Naive thymus-derived CD8-positive, alpha-beta T cell (primary cell): Measurements from ENCODE around the gene STIM2. TPM values are rescaled to one million over a fixed set of nuclear protein-coding genes. Genes with fewer than 3 reads are reported as not detected.

Source experiments
- ATAC-seq, 2 donors: fragments of 150-1000 bp; cut with Tn5 transposase in 1 of 2; sonication (Bioruptor Pico), chemical (Tn5 transposase) in 1 of 2; 1 replicate in 1 of 2; 2 replicates in 1 of 2; pipeline ENCODE4 v1.10.0; 2021; ENCODE audit warnings: mild to moderate bottlenecking in 2 of 2, moderate library complexity in 2 of 2
- POLR2A ChIA-PET: fragments of 350-600 bp; sonication (Branson Sonifier 250); formaldehyde crosslinking; loops from one replicate; lab custom pipeline; 2021; ENCODE audit warnings: antibody characterized with exemption; lab: Charles Lee
- DNase-seq, 10 donors: peaks; one replicate each; pipeline versions ENCODE4 v3.0.0 to v3.0.0-alpha.2; 2020 to 2022
- H3K27ac Mint-ChIP-seq, 10 donors: one replicate each; pipeline ENCODE4 v1.8.0; 2020 to 2022; ENCODE audit warnings: mild to moderate bottlenecking in 10 of 10, mixed read lengths in 10 of 10, moderate library complexity in 4 of 10, inconsistent platforms in 1 of 10
- H3K27me3 Mint-ChIP-seq, 5 donors: one replicate each; pipeline ENCODE4 v1.8.0; 2021 to 2022; ENCODE audit warnings: mixed read lengths in 5 of 5
- H3K36me3 Mint-ChIP-seq, 3 donors: one replicate each; pipeline ENCODE4 v1.8.0; 2020 to 2022; ENCODE audit warnings: mixed read lengths in 3 of 3, mild to moderate bottlenecking in 2 of 3, inconsistent platforms in 1 of 3
- H3K4me1 Mint-ChIP-seq, 4 donors: one replicate each; pipeline ENCODE4 v1.8.0; 2021 to 2022; ENCODE audit warnings: mixed read lengths in 4 of 4
- H3K4me3 Mint-ChIP-seq, 10 donors: one replicate each; pipeline ENCODE4 v1.8.0; 2020 to 2022; ENCODE audit warnings: mild to moderate bottlenecking in 10 of 10, mixed read lengths in 10 of 10, moderate library complexity in 6 of 10, inconsistent platforms in 1 of 10
- H3K9me3 Mint-ChIP-seq, 9 donors: one replicate each; pipeline ENCODE4 v1.8.0; 2020 to 2022; ENCODE audit warnings: mixed read lengths in 9 of 9, mild to moderate bottlenecking in 3 of 9, inconsistent platforms in 1 of 9, moderate library complexity in 1 of 9
- polyA plus RNA-seq, 3 donors: library from polyadenylated mRNA; unstranded; fragments of 300-500 nt; fragmentation: Illumina TruSeq; gene quantifications; one replicate each; pipeline ENCODE4 v1.2.3, GENCODE V29; 2021
- total RNA-seq, 8 experiments: library from RNA in 2 of 8; stranded (reverse) in 2 of 8; gene quantifications; one replicate each; pipeline ENCODE4 v1.2.3 and lab custom pipeline; 2021 to 2026

Gene STIM2
- total and polyA plus RNA-seq, 5 experiments from 2014 or later: 22.2 to 105 (median 35.4) TPM

DNA sequence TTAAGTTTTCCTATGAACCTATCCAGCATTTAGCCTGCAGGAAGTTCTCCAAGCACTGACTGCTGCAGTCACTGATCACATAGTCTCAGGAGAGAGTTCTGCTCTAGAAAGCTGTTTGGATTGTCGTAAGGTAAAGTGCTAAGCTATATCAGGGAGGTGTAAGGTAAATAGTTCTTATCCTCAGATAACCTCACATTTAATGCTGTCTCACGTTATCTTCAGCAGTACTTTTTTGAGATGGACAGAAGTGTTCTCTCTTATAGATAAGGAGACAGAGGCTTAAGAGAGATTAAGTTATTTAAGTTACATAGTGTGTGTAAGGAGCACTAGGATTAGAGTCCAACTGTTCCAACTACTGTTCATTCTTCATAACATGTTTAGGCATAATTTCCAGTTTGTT, 77.9 kb downstream of the STIM2 start:
- peaks cover 36 to 84% (median 74%) of the 10 kb centered on the region in 4 donors for H3K4me1 Mint-ChIP-seq
- H3K27ac Mint-ChIP-seq: peak overlapping the region in 1 of 10 donors; percentile 18
- no peaks in the 10 kb centered on the region for H3K27me3 Mint-ChIP-seq
- H3K9me3 Mint-ChIP-seq: no peaks in the 10 kb centered on the region
- peaks cover 0 to 5% (median 0%) of the 10 kb centered on the region in 3 donors for H3K36me3 Mint-ChIP-seq
- DNase-seq: no peak
- no peak overlapping the region for H3K4me3 Mint-ChIP-seq
- no peak for ATAC-seq
- POLR2A ChIA-PET: interaction anchor here (0.9 kb wide), 1 partner anchor 77 kb away, joined by 6 read pairs; no protein-coding TSS in a partner anchor

DNA sequence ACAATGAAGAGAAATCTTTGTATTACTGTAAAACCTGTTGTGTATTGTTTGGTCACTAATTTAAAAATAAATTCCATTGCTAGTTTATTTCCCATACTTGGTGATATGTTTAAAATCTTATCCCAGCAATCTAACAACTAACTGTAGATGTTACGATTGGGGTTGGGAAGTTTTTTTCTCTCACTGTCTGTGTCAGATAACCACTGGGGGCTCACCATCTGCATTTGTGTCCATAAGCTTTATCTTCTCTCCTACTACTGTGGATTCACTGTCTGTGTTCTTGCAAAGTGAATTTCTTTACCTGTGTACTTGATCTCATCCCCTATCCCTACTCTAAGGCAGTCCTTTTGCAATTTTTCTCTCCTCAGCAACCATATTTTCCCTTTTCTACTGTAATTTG, 81.3 kb downstream of the STIM2 start:
- Mint-ChIP-seq H3K9me3 (peaks cover 0 to 4% (median 0%) of the 10 kb centered on the region in 9 donors), H3K4me1 (peaks cover 29 to 84% (median 69%) of the 10 kb centered on the region in 4 donors), H3K27me3 (no peaks in the 10 kb centered on the region), H3K36me3 (peaks cover 0 to 11% (median 5%) of the 10 kb centered on the region in 3 donors), H3K27ac (peak overlapping the region in 6 of 10 donors; percentile 3 to 70 (median 54)), H3K4me3 (peak overlapping the region in 4 of 10 donors; percentile 1 to 54 (median 32))
- DNase-seq (no peak), ATAC-seq (peak in 1 of 2 donors; percentile 30)
- POLR2A ChIA-PET: no interaction called here

DNA sequence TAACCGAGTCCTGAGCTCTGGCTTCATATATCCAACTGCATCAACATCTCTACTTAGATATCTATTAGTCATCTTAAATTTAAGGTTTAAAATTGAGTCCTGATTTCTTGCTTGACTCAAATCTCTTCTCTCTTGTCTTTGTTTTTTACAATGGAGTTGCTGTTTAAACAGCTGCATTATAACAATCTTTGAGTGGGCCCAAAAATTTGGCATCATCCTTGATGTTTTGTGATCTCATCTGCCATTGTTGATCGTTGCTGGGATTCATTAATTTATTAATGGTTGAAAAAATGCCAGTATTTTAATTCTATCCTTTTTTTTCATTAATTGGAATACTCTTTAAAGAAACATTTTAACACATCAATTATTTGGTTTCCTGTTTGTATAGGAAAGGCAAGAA, 82.2 kb downstream of the STIM2 start:
- peaks cover 27 to 80% (median 66%) of the 10 kb centered on the region in 4 donors for H3K4me1 Mint-ChIP-seq
- no peak overlapping the region for H3K4me3 Mint-ChIP-seq
- no peaks in the 10 kb centered on the region for H3K27me3 Mint-ChIP-seq

DNA sequence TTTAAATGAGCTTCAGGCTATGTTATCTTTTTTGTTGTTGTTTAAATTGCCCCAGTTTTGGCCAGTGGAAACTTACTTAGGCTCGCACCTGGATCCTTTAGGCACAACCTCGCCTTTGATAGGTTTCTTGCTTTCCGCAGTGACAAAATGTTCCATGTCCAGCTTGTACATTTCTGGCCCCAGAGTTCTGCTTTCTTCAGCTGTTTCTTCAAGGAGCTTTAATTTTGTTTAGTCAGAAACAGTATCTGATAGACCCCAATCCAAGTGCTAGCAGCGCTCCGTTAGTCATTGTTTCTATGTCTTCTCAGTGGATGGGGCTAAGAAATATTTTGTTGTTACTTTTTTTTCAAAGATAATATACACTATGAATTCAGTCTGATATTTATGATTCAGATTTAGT, 82.8 kb downstream of the STIM2 start:
- no peak overlapping the region for H3K27ac Mint-ChIP-seq

More for the DNA sequence above, 82.2 kb downstream of the STIM2 start:
- Mint-ChIP-seq H3K9me3 (peaks cover 0 to 4% (median 0%) of the 10 kb centered on the region in 9 donors), H3K36me3 (peaks cover 0 to 12% (median 7%) of the 10 kb centered on the region in 3 donors), H3K27ac (peak overlapping the region in 3 of 10 donors; percentile 3 to 70 (median 66))
- ATAC-seq: no peak
- POLR2A ChIA-PET: no interaction called here
- no peak for DNase-seq

DNA sequence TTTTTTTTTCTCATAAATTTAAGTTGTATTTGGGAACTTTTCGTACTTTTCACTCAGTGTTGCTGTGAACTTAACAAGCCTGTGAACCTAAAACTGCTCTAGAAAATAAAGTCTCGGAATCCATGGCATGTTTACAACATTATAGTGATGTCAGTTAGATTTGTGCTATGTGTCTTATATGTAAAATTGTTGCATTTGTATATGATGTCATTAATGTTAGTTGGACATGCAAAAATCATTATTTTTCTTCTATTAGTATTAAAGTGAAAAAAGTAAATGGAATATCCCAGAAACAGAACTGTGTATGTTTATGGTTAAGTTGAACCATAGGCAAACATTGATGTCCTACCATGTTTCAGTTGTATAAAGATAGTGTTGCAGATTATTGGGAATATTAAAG, 85.2 kb downstream of the STIM2 start:
- peaks cover 0 to 8% (median 2%) of the 10 kb centered on the region in 9 donors for H3K9me3 Mint-ChIP-seq
- H3K27me3 Mint-ChIP-seq: no peaks in the 10 kb centered on the region
- ATAC-seq: no peak
- H3K4me1 Mint-ChIP-seq: peaks cover 20 to 63% (median 53%) of the 10 kb centered on the region in 4 donors
- H3K27ac Mint-ChIP-seq: no peak overlapping the region
- no peak overlapping the region for H3K4me3 Mint-ChIP-seq
- POLR2A ChIA-PET: no interaction called here
- no peak for DNase-seq
- peaks cover 0 to 25% (median 13%) of the 10 kb centered on the region in 3 donors for H3K36me3 Mint-ChIP-seq

More for the DNA sequence above, 82.8 kb downstream of the STIM2 start:
- H3K4me1 Mint-ChIP-seq: peaks cover 31 to 81% (median 68%) of the 10 kb centered on the region in 4 donors
- ATAC-seq (no peak), DNase-seq (no peak)
- H3K4me3 Mint-ChIP-seq: no peak overlapping the region
- H3K36me3 Mint-ChIP-seq: peaks cover 0 to 18% (median 11%) of the 10 kb centered on the region in 3 donors
- POLR2A ChIA-PET: no interaction called here
- H3K27me3 Mint-ChIP-seq: no peaks in the 10 kb centered on the region
- peaks cover 0 to 4% (median 0%) of the 10 kb centered on the region in 9 donors for H3K9me3 Mint-ChIP-seq

DNA sequence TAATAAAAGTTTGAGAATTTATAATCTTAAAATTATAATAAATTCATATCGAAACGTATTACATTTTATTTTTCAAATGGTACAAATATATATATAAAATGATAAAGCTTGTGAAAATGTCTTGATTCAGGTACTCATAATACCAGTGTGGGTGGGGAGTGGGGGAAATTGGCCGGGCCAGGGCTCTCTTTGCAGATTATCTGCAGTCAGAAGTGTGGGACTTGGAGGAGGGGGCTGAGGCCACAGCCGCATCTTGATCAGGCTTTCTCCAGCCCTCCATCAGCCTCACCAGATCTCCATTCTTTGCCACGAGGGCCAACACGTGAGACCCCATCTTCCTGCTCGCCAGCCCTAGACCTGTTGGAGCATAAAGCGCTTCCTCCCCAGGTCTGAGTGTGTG, 86.7 kb downstream of the STIM2 start:
- H3K9me3 Mint-ChIP-seq: peaks cover 0 to 14% (median 5%) of the 10 kb centered on the region in 9 donors
- H3K36me3 Mint-ChIP-seq: peaks cover 8 to 35% (median 11%) of the 10 kb centered on the region in 3 donors
- H3K27me3 Mint-ChIP-seq: no peaks in the 10 kb centered on the region
- ATAC-seq (no peak), DNase-seq (peak in 1 of 10 donors; percentile 56)
- H3K27ac Mint-ChIP-seq: peak overlapping the region in 2 of 10 donors; percentile 34 to 37
- no peak overlapping the region for H3K4me3 Mint-ChIP-seq
- H3K4me1 Mint-ChIP-seq: peaks cover 20 to 61% (median 49%) of the 10 kb centered on the region in 4 donors
- POLR2A ChIA-PET: no interaction called here

DNA sequence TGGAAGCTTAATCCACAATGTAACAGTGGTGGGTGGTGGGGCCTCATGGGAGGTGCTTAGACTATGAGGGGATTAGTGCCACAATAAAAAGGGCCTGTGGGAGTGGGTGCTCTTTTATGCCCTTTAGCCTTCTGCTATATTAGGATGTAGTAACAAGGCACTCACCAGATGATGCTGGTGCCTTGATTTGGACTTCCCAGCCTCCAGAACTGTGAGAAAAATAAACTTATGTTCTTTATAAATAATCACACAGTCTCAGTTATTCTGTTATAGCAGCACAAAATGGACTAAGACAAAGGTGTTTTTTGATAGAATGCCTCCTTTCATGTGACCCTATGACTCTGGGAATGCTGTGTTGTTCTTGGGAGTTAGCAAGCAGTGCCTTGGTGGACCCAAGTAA, 89.8 kb downstream of the STIM2 start:
- DNase-seq: no peak
- no peak for ATAC-seq
- no peak overlapping the region for H3K4me3 Mint-ChIP-seq
- H3K27me3 Mint-ChIP-seq: no peaks in the 10 kb centered on the region
- POLR2A ChIA-PET: no interaction called here
- peaks cover 8 to 26% (median 8%) of the 10 kb centered on the region in 3 donors for H3K36me3 Mint-ChIP-seq
- peaks cover 22 to 60% (median 53%) of the 10 kb centered on the region in 4 donors for H3K4me1 Mint-ChIP-seq
- H3K27ac Mint-ChIP-seq: no peak overlapping the region
- peaks cover 0 to 14% (median 3%) of the 10 kb centered on the region in 9 donors for H3K9me3 Mint-ChIP-seq

DNA sequence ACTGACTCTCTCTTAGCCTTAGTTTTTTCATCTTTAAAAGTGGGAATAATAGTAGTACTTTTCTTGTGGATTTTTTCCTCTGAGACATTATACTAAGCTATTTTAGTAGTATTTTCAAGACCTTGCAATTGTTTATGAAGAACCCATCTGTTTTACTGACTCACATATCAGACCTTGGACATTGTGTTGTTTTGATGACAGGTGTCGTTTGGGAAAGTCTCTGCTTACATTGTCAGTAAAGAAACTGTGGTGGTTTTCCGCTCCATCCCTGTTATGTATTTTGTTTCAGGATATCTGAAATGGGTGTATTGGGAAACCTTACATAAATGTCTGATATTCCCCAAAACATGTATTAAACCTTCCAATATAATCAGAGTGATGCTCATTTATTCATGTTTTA, 92.2 kb downstream of the STIM2 start:
- H3K4me3 Mint-ChIP-seq: no peak overlapping the region

DNA sequence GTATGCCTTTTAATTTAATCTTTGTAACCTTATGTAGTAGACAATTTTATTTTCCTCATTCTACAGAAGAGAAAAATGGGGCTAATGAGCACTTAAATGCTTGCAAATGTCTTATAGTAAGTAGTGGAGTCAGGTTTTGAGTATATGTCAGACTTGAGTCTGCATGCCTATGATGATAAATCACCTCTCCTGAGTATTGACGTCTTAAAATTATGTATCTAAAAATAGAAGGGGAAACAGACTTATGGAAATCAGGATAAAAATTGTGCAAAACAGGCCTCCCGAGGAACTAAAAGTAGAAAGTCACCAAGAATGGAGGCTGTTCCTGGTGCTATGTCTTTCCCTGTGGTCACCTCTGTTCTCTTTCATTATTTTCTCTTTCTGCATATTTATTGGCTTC, 92.7 kb downstream of the STIM2 start:
- peaks cover 0 to 14% (median 3%) of the 10 kb centered on the region in 9 donors for H3K9me3 Mint-ChIP-seq
- ATAC-seq (no peak), DNase-seq (no peak)
- peak overlapping the region in 2 of 10 donors; percentile 9 to 23 for H3K27ac Mint-ChIP-seq
- peaks cover 8 to 18% (median 12%) of the 10 kb centered on the region in 3 donors for H3K36me3 Mint-ChIP-seq
- H3K27me3 Mint-ChIP-seq: no peaks in the 10 kb centered on the region
- H3K4me1 Mint-ChIP-seq: peaks cover 17 to 55% (median 41%) of the 10 kb centered on the region in 4 donors
- H3K4me3 Mint-ChIP-seq: peak overlapping the region in 2 of 10 donors; percentile 0 to 7
- POLR2A ChIA-PET: no interaction called here

More for the DNA sequence above, 92.2 kb downstream of the STIM2 start:
- POLR2A ChIA-PET: no interaction called here
- Mint-ChIP-seq H3K27me3 (no peaks in the 10 kb centered on the region), H3K36me3 (peaks cover 8 to 22% (median 13%) of the 10 kb centered on the region in 3 donors), H3K27ac (peak overlapping the region in 1 of 10 donors; percentile 41), H3K4me1 (peaks cover 20 to 56% (median 43%) of the 10 kb centered on the region in 4 donors), H3K9me3 (peaks cover 0 to 14% (median 3%) of the 10 kb centered on the region in 9 donors)
- DNase-seq (no peak), ATAC-seq (no peak)

DNA sequence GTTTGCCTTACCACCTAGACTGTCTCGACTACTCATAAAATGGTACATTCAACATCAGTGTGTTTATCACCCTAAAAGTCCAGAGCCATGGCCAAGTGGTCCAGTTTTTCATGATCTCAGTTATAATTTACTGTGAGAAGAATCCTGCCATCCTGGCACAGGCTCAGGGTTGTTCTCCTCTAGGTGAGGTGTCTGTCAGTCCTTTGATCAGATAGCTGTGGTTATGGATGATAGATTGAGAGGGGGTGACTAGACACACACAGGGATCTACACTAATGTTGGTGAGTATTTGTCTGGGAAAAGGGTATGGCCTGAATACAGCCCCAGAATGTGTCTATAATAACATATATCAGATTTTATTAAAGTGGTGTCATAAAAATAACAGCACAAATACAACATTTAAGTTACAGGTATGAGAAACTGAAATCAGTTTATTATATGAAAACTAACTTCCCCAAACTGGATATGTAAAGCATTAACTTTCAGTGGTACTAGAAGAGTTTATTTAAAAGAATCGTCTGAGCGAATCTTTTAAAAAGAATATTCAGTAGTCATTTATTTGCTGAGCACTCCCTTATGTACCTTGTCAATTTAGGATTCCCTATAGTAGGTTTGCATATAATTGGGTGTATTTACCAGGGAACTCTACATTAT, 93.3 kb downstream of the STIM2 start:
- peaks cover 17 to 60% (median 46%) of the 10 kb centered on the region in 4 donors for H3K4me1 Mint-ChIP-seq

DNA sequence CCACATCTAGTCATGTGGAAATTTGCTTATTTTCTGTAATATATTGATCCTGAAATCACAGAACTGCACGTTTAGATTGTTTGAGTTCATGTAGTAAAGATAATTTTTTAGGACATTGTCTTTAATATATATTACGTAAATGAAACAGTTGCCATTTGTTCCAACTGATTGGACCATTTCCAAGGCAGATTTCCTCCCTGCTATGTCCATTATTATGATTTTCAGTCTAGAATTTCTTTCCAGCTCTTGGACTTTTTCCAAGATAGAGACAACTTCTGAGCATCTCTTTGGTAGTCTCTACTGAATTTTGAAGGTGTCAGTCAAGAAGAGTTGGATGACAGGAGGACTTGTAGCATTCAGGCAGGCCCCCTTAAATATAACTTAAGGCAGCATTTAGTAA, 94.6 kb downstream of the STIM2 start:
- H3K27ac Mint-ChIP-seq: no peak overlapping the region

More for the DNA sequence above, 93.3 kb downstream of the STIM2 start:
- no peaks in the 10 kb centered on the region for H3K27me3 Mint-ChIP-seq
- H3K4me3 Mint-ChIP-seq: peak overlapping the region in 2 of 10 donors; percentile 7 to 26
- peak overlapping the region in 2 of 10 donors; percentile 9 to 23 for H3K27ac Mint-ChIP-seq
- DNase-seq (no peak), ATAC-seq (peak; percentile 17 to 39)
- peaks cover 9 to 20% (median 17%) of the 10 kb centered on the region in 3 donors for H3K36me3 Mint-ChIP-seq
- H3K9me3 Mint-ChIP-seq: peaks cover 0 to 14% (median 3%) of the 10 kb centered on the region in 9 donors
- POLR2A ChIA-PET: no interaction called here

DNA sequence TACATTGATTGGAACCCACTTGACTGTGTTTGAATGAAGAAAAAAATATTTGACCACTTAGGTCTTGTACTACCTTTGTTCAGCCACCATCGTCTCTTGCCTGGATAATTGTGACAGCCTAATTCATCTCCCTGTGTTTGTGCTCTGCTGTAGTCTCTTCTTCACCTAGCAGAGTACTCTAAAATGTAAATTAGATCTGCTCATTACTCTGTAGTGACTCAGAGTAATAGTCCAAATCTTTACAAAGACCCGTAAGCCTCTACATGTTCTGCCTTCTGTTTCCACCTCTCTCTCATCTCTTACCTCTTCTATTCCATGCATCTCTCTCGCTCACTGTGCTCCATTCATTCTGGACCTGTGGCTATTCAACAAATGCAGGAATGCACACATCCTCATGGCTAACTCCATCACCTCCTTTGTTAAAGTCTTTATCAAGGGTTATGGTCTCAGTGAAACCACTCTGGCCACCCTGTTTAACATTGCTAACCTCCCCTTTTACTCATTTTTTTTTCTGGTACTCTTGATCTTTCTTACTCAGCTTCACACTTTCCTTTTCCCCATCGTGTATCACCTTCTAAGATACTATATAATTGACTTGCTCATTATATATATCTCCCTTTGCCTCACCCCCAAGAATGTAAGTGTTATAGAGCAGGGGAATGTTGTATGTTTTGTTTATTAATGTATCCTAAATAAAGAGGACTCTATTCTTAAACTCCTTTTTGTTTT, 98.4 kb downstream of the STIM2 start:
- Mint-ChIP-seq H3K27ac (peak overlapping the region; percentile 6 to 88 (median 28)), H3K27me3 (no peaks in the 10 kb centered on the region), H3K9me3 (no peaks in the 10 kb centered on the region), H3K4me3 (peak overlapping the region in 5 of 10 donors; percentile 8 to 42 (median 21)), H3K4me1 (peaks cover 16 to 73% (median 47%) of the 10 kb centered on the region in 4 donors), H3K36me3 (peaks cover 7 to 38% (median 8%) of the 10 kb centered on the region in 3 donors)
- POLR2A ChIA-PET: interaction anchor here (1.5 kb wide), 1 partner anchor 98 kb away, joined by 3 read pairs; the partner anchor contains the start of gene STIM2
- DNase-seq (no peak), ATAC-seq (peak in 1 of 2 donors; percentile 8)

More for the DNA sequence above, 94.6 kb downstream of the STIM2 start:
- Mint-ChIP-seq H3K4me1 (peaks cover 26 to 70% (median 54%) of the 10 kb centered on the region in 4 donors), H3K4me3 (no peak overlapping the region), H3K36me3 (peaks cover 15 to 28% (median 24%) of the 10 kb centered on the region in 3 donors), H3K27me3 (no peaks in the 10 kb centered on the region), H3K9me3 (peaks cover 0 to 10% (median 3%) of the 10 kb centered on the region in 9 donors)
- ATAC-seq (no peak), DNase-seq (no peak)
- POLR2A ChIA-PET: no interaction called here
